HG02588 (cell line): ENCODE measurements around the gene SHISA6.

Source experiments
- ATAC-seq: cut with Tn5 transposase; IDR thresholded peaks from one replicate; pipeline ENCODE4 v1.9.1; 2021; ENCODE audit warnings: mild to moderate bottlenecking, moderate library complexity; ENCODE audit not compliant: unreplicated experiment

The SHISA6 gene

DNA sequence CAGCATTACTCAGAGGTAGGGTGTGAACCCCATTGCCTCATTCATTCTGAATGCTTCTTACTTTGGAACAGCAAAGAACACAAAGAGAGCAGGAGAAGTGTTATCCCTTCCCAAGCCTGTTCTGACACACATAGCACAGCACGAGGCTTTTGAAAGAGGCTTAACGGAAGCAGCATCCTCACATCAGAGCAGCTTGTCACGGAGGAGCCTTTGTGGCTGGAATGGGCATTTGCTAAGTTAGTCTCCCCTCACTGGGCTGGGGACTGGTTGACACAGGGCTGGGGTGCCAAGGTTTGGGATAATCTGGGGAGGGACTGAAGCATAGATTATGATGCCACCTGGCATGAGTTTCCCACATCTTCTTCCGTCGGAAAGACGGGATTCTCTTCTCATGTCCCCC is 189.7 kb downstream of the SHISA6 start:
- no peak for ATAC-seq

DNA sequence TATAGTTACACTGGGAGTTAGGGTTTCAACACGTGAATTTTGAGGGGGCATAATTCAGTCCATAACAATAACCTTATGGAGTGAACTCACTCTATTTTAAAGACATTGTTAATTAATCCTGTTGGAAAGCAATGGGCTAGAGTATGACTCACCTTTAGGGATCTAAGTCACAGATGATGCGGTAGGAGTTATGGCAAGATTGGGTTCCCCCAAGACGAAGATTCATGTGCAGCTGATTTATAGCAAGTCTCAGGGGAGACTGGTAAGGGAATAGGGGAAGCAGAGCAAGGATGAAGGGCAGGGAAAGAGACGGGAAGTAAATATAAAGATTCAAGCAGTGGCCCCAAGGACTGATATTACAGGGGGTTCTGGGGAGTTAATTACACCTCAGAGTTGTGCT is 197.7 kb downstream of the SHISA6 start:
- no peak for ATAC-seq

DNA sequence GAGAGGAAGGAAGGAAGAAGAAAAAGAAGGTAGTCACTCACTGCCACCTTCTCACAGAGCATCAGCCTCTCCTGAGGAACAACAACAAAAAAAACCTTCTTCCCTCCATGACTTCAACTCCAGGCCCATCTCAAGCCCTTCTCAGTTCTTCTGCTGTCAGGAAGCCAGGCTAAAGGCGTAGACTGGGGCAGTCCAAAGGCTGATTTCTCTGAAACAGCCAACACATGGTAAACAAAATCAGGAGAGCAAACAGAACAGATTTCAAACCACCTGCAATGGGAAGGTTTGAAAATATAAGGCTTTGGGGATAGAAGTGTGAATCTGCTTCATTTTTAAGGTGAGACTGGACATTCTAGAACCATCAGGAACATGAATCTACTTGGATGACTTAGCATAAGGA is 200.0 kb downstream of the SHISA6 start:
- no peak for ATAC-seq

DNA sequence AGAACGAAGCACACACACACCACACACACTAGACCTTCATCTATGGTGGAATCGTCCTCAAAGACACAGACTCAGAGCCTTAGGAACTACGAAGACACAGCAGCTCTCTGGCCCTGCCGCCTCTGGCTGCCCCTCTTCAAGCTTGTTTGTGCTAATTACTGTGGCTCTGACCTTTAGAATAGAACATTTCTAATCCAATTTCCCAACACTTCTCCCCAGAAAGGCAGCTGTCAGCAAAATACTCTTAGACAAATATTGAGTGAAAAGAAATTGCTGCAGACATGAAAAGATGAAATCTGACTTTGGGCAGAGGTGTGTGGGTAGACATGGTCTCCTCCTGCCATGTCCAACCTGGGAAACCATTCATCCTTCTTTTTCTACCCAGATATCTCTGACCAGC is 205.3 kb downstream of the SHISA6 start:
- no peak for ATAC-seq

DNA sequence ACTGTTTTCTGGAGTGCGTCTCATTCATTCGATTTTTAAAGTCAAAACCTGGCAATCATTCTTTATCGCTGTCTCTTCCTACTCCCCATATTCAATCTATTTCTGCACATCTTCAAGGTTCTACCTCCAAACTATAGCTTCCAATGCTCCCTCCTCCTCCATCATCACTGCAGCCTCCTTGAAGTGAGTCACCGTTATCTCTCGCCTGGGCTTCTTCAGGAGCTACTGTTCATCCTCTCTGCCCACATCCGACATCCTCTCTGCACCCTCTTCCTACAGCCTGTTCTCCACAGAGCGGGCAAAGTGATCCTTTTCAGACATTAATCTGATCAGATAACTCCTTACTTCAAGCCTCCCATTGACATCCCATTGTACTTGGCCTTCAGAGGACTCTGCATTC is 213.1 kb downstream of the SHISA6 start:
- no peak for ATAC-seq

DNA sequence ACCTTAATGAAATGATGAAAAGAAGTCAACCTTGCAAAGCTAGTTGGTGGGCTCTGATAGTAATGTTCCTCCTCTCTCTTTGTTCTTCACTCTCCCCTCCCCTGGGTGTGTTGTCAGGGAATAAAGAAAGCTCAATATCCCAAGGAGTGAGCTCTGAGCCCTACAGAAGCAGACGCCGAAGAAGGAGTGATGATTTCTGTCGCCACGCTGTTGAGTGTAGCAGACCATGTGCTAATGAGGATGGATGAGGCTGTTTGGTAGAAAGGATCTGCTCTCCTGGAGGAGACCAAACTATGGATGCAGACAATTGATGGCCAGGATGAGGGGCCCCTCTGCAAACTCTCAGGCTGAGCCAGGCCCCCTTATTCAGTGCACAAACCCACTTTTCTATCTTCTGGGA is 217.3 kb downstream of the SHISA6 start:
- ATAC-seq = no peak

DNA sequence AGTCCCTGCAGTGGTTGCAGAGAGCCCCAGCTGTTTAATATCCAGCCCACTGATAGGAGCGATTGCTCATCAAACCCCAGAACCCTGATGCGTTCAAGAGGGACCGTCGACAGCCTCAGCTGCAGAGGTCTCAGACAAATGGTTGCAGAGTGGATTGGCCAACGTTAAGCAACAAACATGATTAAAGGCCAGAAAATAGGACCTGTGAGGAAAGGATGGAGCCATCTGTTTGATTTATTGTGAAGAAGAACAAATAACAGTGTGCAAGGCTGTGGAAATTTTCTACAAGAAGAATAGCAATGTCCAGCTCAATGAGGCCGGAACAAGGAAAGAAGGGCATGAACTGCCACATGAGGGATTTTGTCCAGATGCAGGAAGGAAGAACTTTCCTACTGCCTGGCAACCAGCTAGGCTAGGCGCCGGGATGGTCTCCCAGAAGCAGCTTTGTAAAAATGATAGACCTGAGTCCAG is 218.9 kb downstream of the SHISA6 start:
- no peak for ATAC-seq

DNA sequence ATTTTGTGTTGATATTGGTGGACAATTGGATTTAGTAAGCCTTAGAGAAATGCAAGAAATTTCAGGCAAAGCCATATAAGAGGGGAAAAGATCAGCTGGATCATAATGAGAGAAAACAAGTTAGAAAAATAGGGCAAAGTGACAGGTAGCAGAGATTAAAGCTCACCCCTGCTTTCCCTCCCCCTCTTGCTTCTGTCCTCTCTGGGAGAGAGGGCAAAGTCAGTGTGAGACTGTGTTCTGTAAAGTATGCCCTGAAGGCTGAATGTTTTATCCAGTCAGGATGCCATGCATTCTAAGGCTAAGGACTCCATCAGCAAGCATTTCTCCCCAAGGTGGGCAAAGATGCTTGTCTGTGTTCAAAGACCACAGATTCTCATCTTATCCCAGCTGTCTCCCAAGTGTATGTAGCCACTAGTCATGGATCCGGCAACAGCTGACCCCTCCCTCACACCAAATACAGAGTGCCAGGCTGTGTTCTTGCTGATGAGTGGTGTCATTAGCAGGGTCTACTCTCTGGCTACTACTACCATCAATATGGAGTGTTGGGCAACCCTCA is 221.1 kb downstream of the SHISA6 start:
- no peak for ATAC-seq

DNA sequence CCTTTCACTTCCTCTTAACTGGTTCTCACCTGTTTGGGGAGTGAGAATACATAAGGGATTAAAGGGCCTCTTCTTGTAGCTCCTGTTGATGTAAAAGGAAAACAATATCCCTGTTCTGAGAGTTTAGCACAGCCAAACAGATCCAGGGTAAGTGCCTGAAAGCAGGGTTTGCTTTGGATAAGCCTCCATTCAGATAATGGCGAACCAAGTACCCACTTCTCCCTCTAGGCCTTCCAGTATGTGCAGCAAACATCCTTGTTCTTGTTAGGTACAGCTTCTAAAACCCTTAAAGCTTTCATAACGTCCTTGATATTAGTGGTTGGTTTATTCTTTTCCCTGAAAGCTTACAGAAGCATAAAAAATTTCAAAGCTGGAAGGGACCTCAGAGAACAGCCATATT is 226.6 kb downstream of the SHISA6 start:
- ATAC-seq = no peak

DNA sequence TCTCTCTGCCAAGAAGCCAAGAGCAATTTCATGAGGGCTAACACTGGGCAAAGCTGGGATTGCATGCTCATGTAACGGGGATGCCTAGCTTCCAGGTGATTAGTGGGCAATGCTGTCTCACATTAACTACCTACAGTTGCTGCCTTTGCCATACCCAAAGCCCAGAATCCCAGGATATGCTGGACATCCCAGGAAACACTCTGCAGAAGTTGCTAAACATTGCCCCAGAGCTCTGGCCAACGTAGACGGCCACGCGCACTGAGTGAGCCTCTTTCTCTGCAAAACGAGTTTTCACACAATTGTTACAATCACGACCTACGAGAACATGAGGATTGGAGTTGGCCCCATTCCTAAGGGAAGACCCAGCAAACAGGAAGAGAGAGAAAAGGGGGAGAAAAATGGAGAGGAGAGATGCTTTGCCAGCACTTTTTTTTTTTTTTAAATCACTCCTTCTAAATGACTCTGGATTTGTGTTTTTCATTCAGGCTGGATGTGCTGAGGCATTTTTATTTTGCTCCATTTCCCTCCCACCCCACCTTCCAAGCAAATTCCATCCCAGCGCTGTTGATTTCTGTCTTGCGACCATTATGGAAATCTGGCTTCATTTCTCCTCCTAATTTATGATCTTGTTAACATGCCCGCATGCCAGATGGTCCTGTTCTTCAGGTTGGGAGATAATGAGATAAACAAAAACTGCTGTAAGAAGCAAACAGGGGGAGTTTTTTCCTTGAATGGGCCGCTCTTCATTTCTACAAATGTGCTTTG is 244.5 kb downstream of the SHISA6 start:
- no peak for ATAC-seq

DNA sequence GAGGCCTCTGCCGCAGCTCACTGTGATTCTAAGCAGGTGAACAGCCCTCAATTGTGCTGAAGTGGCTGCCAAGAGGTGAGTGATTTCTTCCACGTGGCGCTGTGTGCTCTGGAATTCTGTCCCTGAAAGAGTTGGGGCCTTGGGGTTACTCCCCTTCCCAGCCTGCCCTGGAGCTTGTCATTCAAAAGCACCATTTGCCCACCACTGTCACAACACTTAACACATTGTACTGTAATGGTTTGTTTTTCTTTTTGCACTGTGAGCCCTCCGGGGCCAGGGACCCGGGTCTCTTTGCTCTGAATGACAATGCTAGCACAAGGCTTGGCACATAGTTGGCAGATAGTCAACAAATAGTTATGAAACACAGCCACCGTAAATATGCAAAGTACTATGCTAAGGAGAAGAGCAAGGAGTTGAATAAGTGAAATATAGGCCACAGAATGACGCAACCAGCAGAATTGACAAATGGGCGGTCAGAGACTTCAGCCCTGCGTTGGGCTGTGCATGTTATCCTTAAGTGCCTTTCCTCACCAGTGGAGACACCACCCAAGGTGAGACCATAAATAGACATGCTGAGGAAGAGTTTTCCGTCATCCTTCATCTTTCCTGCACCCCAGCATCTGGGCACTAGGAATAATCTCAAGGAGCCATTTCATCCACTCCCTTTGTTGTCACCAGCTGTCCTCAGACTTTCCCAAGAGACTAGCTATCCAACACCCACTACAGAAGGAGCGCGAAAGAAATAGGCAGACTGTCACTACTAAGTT is 245.3 kb downstream of the SHISA6 start:
- no peak for ATAC-seq

DNA sequence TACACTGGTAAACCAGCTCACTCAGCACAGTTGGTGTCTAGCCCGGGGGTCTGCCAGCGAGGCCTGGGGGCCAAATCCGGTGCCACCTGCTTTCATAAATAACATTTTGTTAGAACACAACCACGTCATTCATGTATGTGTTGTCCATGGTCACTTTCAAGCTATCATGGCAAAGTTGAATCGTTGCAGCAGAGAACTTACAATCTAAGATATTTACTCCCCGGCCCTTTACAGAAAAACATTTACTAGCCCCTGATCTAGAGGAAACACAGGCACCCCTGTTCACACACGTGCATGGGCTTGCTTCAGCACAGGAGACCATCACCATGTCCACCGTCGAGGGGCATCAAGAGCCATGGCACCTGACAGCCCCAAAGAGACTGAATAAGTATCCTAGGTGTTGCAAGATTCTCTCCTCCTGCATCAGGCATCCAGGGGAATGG is 245.9 kb downstream of the SHISA6 start:
- ATAC-seq = no peak

DNA sequence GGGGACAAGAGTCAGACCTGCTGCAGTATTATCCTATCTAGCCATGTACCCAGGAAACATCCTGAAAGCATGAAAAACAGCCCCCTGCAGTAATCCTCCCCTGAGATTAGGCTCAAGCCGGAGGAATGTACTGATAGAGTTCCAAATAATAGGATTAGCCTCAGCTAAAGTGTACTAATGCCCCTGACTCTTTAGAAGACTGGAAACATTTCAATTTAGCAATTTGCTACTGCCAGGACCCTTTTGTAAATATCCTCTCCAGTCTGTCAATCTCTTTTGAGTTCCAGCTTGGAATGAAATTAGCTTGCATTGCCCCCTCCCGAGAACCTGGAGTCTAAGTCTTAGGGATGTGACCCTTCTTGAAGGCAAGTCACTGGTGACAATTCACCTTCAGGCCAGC is 246.5 kb downstream of the SHISA6 start:
- ATAC-seq = no peak

DNA sequence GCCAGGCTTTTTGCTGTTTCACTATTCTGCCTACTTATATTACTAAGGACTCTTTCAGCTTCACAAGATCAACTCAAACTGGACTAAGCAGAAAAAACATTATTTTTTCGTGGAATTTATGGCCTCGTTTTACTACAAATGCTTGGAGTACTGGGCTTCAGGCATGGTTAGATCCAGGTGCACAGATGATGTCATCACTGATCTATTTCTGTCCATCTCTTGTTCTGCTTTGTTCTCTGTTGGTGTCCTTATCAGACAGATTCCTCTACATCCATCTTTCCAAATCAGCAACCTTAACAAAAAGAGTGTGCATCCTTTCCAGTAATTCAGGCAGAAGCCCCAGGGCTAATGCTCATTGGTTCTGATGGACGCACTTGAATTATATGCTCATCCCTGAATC is 247.4 kb downstream of the SHISA6 start:
- ATAC-seq = no peak

DNA sequence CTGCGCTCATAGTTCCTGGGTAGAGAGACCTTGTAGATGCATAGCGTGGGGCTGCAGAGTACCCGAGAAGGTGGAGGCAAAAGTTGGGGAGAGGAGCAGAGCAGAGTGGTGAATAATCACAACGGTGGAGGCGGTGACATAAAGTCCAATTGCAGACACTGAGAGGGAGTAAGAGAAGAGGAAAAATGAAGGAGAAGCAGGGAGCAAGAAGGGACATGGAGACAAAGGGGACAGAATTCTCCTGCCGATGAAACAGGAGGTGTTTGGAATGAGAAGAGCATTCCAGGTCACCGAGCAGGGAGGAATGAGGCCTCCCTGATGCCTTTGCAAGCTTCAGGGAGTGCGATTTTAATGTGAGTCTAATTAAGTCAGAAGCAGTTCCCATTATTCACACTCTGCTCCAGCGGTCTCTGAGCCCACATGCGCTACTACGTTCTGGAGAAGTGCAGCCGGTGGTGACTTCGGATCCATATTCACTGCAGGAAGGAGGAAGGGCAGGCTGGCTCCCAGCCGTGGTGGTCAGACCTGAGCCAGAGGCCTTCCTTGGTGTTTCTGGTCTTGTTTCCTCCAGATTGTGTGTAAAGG is 249.2 kb downstream of the SHISA6 start:
- no peak for ATAC-seq

DNA sequence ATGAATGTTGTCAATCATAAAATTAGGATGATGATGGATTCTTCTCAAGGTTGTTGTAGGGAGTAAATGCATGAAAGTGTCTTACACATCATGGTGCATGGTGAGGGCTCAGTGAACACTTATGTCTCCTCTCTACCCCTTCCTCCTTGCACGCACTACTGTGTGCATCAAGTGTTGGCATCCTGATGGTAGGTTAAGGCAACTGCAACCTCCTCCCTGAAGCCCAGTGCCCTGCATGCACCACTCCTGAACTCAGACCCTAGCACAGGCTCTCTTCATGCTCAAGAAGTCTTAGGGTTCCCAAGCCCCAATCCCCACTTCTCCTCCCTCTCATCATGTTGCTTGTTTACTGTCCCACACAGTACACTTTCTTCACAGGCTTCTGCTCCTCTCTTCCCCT is 251.5 kb downstream of the SHISA6 start:
- no peak for ATAC-seq

DNA sequence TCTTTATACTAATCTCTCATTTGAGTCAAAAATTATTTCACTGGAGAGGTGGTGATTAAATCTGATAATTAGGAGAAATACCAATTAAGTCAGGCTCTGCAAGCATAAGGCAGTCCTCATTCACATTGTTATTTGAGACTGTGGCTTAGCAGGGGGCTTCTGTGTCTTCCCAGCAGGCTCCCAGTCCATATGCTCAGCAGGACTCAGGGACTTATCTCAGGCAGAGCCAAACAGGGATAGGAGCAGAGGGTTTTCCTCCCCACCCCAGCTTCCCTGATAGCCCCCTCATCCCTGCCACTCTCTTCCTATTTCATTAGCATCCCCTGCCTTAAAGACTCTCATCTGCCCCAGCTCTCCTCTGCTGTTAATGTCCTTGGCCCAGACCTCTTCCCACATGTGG is 252.9 kb downstream of the SHISA6 start:
- ATAC-seq = no peak

DNA sequence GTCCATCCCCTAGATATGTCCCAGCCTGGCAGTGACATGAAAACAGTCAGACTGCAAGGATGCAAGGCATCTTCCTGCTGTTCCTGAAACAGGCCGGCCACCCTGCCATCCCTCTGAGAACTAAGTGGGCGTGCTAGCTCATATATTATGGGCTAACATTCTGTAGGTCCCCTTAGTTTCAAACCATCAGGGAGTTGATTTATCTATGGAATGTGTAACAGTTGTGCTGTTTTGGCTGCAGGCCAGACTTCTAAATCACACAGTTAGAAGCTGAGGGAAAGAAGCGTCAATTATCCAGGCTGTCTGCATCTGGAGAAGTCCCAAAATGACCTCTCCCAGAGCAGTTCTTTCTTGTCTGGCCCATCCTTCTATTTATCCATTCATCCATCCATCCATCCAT is 254.6 kb downstream of the SHISA6 start:
- no peak for ATAC-seq

DNA sequence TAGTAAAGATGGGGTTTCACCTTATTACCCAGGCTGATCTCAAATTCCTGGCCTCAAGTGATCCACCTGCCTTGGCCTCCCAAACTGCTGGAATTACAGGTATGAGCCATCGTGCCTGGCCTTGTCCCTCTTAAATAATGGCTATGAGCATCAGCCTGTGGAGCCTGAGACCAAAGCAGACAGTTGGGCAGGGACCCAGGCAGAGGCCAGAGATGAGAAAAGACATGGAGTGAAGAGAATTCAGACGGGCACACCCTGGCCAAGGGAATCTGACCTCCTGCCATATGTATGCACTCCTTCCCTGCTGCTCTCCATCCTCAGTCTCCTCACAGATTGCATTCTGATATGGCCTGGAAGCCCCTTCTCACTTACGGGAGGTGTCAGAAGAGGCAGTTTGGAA is 258.9 kb downstream of the SHISA6 start:
- no peak for ATAC-seq

DNA sequence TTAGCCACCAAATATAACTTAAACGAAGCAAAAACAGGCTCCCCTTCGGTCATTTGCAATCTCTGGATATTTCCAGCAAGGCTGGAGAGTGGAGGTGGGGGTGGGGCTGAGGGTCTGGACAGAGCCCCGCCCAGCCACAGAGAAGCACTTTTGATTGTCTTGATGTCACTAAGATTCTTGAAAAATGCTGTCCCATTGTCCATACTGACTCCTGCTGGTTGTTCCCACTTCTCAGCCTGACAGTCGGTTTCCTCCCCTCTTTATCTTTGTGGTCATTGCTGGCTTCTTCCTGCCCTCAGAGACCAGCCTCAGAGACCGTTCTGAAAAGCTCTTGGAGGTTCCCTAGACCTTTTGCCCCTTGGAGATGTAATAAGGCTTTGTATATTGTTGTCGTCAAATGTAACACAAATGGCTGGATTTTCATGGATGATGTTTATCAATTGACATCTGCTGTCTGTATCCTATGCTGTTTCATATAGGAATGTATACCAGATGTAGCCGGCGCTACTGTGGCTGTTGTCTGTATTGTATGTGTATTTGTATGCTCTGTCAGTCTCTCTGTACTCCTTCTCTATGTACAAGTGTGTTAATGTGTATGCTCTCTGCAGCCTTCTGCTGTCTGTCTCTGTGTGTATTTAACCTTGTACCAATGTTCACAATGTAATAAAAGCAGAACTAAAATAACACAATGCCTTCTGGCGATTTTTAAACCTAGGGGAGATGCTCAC is 262.5 kb downstream of the SHISA6 start:
- ATAC-seq = no peak

DNA sequence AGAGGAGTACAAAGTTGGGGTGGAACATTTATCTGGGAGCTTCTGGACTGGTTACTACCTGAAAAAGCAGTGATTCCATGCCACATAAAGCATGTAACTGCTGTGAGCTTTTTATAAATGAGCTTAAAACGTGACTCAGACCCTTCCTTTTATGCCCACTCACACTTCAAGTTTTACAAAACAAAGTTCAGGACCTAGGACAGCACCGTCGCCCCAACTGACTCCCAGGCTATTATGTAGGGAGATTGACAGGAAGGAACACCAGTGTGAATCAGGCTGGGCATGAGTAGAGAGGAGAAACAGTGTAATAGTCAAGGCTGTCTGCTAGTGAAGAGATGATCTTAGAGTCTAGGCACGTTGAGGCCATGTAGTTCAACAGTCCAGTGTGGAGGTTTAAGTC is 265.6 kb downstream of the SHISA6 start:
- ATAC-seq = no peak
